HepG2 (cell line): Measurements from ENCODE around the gene GRAMD2A. TPM values are rescaled to one million over a fixed set of nuclear protein-coding genes. Genes with fewer than 3 reads are reported as not detected.

ENCODE experiments used
- ATF7 ChIP-seq, 2 experiments: fragments of 450-650 bp in 1 of 2; sonication (generic) in 1 of 2; formaldehyde crosslinking in 1 of 2; IDR thresholded peaks; 2 replicates each; pipeline versions ENCODE4 v1.4.0 to v1.6.1; 2016 to 2020; ENCODE audit warnings: antibody characterized with exemption in 1 of 2, mild to moderate bottlenecking in 1 of 2, missing genetic modification reagents in 1 of 2
- CEBPB ChIP-seq: IDR thresholded peaks from 2 replicates; pipeline ENCODE4 v1.6.1; 2011; ENCODE audit warnings: low read depth, low read length, improper control_type of control experiment, borderline replicate concordance
- HIVEP1 ChIP-seq: sonication (generic); formaldehyde crosslinking; IDR thresholded peaks from 2 replicates; pipeline ENCODE4 v1.4.0; 2020; ENCODE audit warnings: mild to moderate bottlenecking, missing genetic modification reagents
- HMGA1 ChIP-seq: sonication (generic); formaldehyde crosslinking; conservative IDR thresholded peaks from 2 replicates; pipeline ENCODE4 v1.4.0; 2020; ENCODE audit warnings: missing genetic modification reagents
- SP1 ChIP-seq, 2 experiments: fragments of 450-650 bp in 1 of 2; sonication (generic) in 1 of 2; formaldehyde crosslinking in 1 of 2; IDR thresholded peaks; 2 replicates each; pipeline versions ENCODE4 v1.4.0 to v1.6.1; 2016 to 2020; ENCODE audit warnings: missing genetic modification reagents in 1 of 2
- YEATS4 ChIP-seq: sonication (generic); formaldehyde crosslinking; IDR thresholded peaks from 2 replicates; pipeline ENCODE4 v1.4.0; 2020; ENCODE audit warnings: missing genetic modification reagents, borderline replicate concordance
- ZNF17 ChIP-seq: sonication (generic); formaldehyde crosslinking; IDR thresholded peaks from 2 replicates; pipeline ENCODE4 v1.5.0; 2020; ENCODE audit warnings: mild to moderate bottlenecking, missing genetic modification reagents
- ZNF382 ChIP-seq: sonication (generic); formaldehyde crosslinking; IDR thresholded peaks from 2 replicates; pipeline ENCODE4 v1.5.0; 2020; ENCODE audit warnings: missing genetic modification reagents, mild to moderate bottlenecking, borderline replicate concordance
- ZNF790 ChIP-seq: sonication (generic); formaldehyde crosslinking; IDR thresholded peaks from 2 replicates; pipeline ENCODE4 v1.8.0; 2022; ENCODE audit warnings: missing genetic modification reagents, mild to moderate bottlenecking, borderline replicate concordance
- polyA plus RNA-seq, 8 experiments: library from polyadenylated mRNA; depleted of rRNA in 3 of 8; stranded (reverse) in 7 of 8; unstranded in 1 of 8; fragments of >200 nt; fragmentation: Illumina TruSeq in 4 of 8; extraction: Trizol in 4 of 8; gene quantifications; 2 replicates each; pipeline versions ENCODE4 v1.2.1 to v1.2.3, GENCODE V29; 2011 to 2016; ENCODE audit warnings: low read depth in 4 of 8, missing spikeins in 1 of 8, mixed read lengths in 1 of 8; ENCODE audit not compliant: insufficient read depth in 1 of 8
- total RNA-seq, 5 experiments: library from RNA; depleted of rRNA; stranded (reverse); fragments of >200 nt; fragmentation: Illumina TruSeq; extraction: Trizol; gene quantifications; 2 replicates each; pipeline ENCODE4 v1.2.3, GENCODE V29; 2016; ENCODE audit warnings: low read depth in 1 of 5
- TF ChIP-seq, protein P1 (sequence below), 2 experiments: fragments of 450-650 bp in 1 of 2; sonication (generic) in 1 of 2; formaldehyde crosslinking; IDR thresholded peaks; 2 replicates each; pipeline versions ENCODE4 v1.5.0 to v1.8.0; 2020 to 2022; ENCODE audit warnings: mild to moderate bottlenecking in 1 of 2, missing genetic modification reagents in 1 of 2
- TF ChIP-seq, protein P2 (sequence below): sonication (generic); formaldehyde crosslinking; IDR thresholded peaks from 2 replicates; pipeline ENCODE4 v1.5.0; 2020; ENCODE audit warnings: missing genetic modification reagents
- TF ChIP-seq, protein P3 (sequence below): sonication (generic); formaldehyde crosslinking; IDR thresholded peaks from 2 replicates; pipeline ENCODE4 v1.4.0; 2020; ENCODE audit warnings: missing genetic modification reagents, mild to moderate bottlenecking, borderline replicate concordance
- TF ChIP-seq, protein P4 (sequence below): sonication (generic); formaldehyde crosslinking; conservative IDR thresholded peaks from 2 replicates; pipeline ENCODE4 v1.4.0; 2020; ENCODE audit warnings: missing genetic modification reagents

GRAMD2A gene
- total and polyA plus RNA-seq, 2 of the 13 experiments (the other 11 are each of a cell fraction or from before 2014, with no cell fraction given) = 0.04 TPM; not detected in 1

DNA sequence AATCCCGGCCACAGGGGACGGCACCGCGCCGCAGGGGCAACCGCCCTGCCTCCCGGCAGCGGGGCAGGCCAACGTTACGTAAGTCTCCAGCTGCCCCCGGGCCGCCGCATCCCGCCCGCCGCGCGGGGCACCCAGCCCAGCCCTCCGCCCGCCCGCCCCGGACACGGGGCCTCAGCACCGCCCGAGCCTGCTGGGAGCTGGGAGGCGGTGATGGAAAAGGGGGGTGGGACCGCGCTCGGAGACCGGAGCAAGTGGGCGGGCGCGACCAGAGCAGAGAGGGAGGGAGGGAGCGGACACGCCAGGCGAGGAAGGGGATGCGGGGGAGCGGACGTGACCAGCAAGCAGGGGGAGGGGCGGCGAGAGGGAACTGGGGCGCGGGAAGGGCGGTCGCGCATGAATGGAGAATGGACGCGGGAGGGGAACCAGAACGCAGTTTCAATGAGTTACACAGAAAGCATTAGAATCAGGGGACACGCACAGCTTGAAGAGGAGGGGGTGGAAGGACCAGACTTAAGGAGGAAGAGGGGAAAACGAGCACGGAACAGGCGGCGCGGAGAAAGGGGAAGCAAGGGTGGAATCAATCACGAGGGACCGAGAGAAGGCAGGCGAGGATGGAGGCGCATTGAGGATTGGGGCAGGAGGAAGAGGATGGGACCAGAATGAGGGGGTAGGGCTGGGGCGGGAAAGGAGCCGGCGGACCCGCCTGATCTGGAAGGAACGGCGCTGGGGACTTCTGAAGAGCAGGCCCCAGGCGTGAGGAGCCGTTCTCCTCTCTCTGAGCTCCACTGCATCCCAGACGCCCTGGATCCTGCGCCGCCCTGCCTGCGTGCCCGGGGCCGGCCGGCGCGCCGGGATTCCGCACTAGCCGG, 32.8 kb upstream of the GRAMD2A start (continued):
- TF ChIP-seq HIVEP1 (CRISPR knock-in tag) (no peak), YEATS4 (CRISPR knock-in tag) (peak; percentile 55; the same call in 1 of the 2 replicates), ZNF17 (no peak), ZNF790 (peak; percentile 64; the same call in 1 of the 2 replicates), ZNF382 (CRISPR knock-in tag) (no peak), HMGA1 (no peak), SP1 (IDR thresholded peaks at IDR 0.05) (no peak), SP1 (CRISPR knock-in tag; IDR thresholded peaks at IDR 0.05) (peak; percentile 53; the same call in 1 of the 2 replicates), ATF7 (IDR thresholded peaks at IDR 0.05) (no peak), ATF7 (CRISPR knock-in tag; IDR thresholded peaks at IDR 0.05) (no peak), CEBPB (no peak)
- TF ChIP-seq, protein P1, sequence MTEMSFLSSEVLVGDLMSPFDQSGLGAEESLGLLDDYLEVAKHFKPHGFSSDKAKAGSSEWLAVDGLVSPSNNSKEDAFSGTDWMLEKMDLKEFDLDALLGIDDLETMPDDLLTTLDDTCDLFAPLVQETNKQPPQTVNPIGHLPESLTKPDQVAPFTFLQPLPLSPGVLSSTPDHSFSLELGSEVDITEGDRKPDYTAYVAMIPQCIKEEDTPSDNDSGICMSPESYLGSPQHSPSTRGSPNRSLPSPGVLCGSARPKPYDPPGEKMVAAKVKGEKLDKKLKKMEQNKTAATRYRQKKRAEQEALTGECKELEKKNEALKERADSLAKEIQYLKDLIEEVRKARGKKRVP (CRISPR knock-in tag; IDR thresholded peaks at IDR 0.05) = no peak
- TF ChIP-seq, protein P2, sequence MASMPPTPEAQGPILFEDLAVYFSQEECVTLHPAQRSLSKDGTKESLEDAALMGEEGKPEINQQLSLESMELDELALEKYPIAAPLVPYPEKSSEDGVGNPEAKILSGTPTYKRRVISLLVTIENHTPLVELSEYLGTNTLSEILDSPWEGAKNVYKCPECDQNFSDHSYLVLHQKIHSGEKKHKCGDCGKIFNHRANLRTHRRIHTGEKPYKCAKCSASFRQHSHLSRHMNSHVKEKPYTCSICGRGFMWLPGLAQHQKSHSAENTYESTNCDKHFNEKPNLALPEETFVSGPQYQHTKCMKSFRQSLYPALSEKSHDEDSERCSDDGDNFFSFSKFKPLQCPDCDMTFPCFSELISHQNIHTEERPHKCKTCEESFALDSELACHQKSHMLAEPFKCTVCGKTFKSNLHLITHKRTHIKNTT (CRISPR knock-in tag) = no peak
- TF ChIP-seq, protein P3, sequence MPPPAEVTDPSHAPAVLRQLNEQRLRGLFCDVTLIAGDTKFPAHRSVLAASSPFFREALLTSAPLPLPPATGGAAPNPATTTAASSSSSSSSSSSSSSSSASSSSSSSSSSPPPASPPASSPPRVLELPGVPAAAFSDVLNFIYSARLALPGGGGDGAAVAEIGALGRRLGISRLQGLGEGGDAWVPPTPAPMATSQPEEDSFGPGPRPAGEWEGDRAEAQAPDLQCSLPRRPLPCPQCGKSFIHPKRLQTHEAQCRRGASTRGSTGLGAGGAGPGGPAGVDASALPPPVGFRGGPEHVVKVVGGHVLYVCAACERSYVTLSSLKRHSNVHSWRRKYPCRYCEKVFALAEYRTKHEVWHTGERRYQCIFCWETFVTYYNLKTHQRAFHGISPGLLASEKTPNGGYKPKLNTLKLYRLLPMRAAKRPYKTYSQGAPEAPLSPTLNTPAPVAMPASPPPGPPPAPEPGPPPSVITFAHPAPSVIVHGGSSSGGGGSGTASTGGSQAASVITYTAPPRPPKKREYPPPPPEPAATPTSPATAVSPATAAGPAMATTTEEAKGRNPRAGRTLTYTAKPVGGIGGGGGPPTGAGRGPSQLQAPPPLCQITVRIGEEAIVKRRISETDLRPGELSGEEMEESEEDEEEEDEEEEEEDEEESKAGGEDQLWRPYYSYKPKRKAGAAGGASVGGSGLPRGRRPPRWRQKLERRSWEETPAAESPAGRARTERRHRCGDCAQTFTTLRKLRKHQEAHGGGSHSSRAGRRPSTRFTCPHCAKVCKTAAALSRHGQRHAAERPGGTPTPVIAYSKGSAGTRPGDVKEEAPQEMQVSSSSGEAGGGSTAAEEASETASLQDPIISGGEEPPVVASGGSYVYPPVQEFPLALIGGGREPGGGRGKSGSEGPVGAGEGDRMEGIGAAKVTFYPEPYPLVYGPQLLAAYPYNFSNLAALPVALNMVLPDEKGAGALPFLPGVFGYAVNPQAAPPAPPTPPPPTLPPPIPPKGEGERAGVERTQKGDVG (CRISPR knock-in tag) = no peak
- TF ChIP-seq, protein P4, sequence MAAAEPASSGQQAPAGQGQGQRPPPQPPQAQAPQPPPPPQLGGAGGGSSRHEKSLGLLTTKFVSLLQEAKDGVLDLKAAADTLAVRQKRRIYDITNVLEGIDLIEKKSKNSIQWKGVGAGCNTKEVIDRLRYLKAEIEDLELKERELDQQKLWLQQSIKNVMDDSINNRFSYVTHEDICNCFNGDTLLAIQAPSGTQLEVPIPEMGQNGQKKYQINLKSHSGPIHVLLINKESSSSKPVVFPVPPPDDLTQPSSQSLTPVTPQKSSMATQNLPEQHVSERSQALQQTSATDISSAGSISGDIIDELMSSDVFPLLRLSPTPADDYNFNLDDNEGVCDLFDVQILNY (CRISPR knock-in tag) = no peak; the same call in 1 of the 2 replicates
- TF ChIP-seq, all 625 proteins: peak for 135
